Measurements from ENCODE around the gene CMSS1.

Gene CMSS1

GRCh38 chr3:99856437-99857220 lies 39.0 kb downstream of the CMSS1 start:
- no peak for DNase-seq

- DNase-seq = no peak
Measured at GRCh38 chr3:99857278-99857677, 39.6 kb downstream of the CMSS1 start.

- no peak for DNase-seq
Measured at GRCh38 chr3:99858469-99858868, 40.8 kb downstream of the CMSS1 start.

DNA sequence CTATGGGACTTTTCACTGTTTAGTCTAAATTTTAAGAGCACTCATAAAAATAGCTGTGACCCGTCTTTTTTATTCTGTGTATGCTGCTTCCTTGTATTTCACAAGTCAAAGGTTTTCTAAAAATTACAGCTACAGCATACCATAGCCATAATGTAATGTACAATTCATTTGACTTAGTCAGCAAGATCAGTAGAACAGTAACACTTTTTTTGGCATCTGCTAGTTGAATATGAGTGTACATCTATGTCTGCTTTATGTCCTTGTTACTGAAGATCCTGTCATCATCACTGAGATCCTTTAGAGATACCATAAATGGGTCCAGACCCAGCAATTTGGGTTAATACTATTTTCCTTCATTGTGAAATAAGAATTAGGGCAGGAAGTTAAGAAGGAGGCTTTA lies 42.2 kb downstream of the CMSS1 start:
- DNase-seq = peak; percentile 84

GRCh38 chr3:99861216-99861615 lies 43.6 kb downstream of the CMSS1 start:
- DNase-seq = no peak

GRCh38 chr3:99862208-99862607 lies 44.5 kb downstream of the CMSS1 start:
- peak; percentile 84 for DNase-seq

DNA sequence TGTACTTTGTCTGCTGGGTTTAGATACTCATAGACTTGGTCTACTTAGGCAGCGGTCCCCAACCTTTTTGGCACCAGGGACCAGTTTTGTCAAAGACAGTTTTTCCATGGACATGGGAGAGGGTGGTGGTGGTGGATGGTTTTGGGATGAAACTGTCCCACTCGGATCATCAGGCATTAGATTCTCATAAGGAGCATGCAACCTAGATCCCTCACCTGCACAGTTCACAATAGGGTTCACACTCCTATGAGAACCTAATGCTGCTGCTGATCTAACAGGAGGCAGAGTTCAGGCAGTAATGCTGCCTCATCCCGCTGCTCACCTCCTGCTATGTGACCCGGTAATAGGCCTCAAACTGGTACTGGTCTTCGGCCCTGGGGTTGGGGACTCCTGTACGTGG lies 45.3 kb downstream of the CMSS1 start:
- no peak for DNase-seq

GRCh38 chr3:99863588-99863987 lies 45.9 kb downstream of the CMSS1 start:
- no peak for DNase-seq

DNA sequence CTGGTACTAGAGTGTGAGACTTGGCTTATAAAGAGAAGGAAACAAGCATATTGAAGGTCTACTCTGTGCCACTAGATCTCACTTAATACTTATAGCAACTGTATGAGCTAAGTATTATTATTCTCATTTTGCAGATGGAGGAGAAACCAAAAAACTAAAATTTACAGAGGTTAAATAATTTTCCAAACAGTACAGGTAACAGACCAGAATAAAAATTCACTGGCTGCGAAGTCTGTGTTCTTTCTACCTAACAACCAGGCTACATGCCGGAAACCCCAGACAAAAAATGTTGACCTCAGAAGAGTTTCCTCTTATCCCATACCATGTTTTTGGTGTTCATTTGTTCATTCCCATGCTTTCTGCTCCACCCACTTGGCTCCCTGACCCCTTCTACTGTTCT lies 46.6 kb downstream of the CMSS1 start:
- no peak for DNase-seq

DNA sequence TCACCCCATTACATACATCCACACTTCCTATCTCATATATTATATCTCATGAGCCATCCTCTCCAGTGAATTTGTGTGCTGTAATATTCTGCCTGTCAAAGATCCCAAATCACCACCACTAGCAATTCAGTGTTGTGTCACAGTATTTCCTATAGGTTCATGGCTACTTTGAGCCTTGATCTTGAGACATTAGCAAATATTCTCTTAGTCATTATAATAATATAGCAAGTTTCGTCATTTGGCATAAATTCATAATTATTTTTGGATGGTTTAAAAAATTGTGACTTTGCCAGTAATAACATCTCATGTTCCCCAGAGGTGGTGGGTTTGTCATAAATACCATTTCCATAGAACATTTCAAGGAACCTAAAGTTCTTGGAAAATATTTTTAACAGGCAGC lies 47.7 kb downstream of the CMSS1 start:
- DNase-seq = no peak

GRCh38 chr3:99866261-99866761 lies 48.6 kb downstream of the CMSS1 start:
- DNase-seq = peak; percentile 81

- DNase-seq = no peak
Measured at GRCh38 chr3:99867594-99868310, 50.1 kb downstream of the CMSS1 start.

- DNase-seq = no peak
Measured at GRCh38 chr3:99868311-99868646, 50.6 kb downstream of the CMSS1 start.

GRCh38 chr3:99869621-99870020 lies 52.0 kb downstream of the CMSS1 start:
- DNase-seq = no peak

DNA sequence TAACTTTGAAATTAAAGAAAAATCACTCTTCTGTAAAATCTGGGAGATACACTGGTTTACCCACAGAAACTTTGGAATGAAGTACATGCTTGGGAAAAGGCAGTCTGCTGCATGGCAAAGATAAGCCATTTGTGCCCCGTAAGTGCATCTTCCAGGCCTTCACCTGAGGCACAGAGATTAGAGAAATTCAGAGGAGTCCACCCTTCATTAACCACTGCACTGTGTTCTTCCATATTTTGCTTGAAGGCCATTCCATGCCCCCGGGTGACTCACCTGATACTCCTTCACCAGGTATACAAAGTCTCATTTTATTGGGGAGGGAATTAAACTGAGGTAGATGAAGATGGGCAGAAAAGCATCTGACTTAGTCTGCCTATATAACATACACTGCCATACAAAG lies 53.0 kb downstream of the CMSS1 start:
- DNase-seq = no peak

DNA sequence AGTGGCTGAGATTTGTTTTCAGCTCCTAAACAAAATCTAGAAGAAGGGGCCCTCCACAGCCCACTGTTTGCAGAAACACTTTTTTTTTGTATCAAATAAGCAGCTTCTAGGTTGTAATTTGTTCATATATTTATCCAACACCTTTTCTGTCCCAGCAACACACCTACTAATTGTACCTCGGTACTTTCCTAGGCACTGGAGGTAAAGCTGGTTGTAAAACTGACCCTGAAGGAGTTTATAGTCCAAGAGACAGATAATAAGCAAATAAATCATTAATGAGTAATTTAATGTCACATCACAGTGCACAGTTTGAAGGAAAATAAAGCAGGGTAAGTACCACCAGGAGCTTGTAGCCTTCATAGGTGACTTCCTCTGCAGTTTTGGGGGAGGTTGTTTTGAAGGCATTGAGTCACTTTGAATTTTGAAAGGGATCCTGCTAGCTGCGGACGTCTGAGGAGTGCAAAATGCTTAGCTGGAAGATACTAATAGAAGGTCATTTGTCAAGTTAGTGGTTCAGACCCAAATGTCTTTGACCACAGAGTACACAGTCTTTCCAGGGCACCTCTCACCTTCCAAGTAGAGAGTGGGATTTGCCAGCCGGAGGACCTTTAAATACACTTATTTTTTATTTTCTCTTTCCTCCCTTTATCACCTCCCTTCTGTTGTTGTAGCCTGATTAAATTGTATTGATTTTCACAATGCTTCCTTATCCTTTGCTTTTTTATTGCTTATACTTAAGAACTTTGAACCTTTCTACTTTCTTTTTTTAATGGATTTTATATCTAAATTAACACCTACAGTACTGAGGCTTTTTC lies 53.8 kb downstream of the CMSS1 start:
- DNase-seq = peak; percentile 27

DNA sequence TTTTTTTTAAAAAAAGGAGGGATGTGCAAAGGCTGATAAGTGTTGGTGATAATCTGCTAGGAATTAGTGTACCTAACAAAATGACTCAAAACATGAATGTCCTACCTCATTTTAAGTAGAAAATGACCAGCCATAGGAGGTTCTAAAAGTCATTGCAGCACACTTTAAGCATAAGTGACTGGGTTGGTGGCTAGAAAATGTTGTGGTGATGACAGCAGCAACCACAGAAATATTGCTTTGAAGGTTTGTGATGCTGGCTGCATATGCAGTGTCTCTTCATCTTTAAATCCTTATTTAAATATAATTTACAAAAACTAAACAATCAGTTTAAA lies 55.2 kb downstream of the CMSS1 start:
- no peak for DNase-seq

DNA sequence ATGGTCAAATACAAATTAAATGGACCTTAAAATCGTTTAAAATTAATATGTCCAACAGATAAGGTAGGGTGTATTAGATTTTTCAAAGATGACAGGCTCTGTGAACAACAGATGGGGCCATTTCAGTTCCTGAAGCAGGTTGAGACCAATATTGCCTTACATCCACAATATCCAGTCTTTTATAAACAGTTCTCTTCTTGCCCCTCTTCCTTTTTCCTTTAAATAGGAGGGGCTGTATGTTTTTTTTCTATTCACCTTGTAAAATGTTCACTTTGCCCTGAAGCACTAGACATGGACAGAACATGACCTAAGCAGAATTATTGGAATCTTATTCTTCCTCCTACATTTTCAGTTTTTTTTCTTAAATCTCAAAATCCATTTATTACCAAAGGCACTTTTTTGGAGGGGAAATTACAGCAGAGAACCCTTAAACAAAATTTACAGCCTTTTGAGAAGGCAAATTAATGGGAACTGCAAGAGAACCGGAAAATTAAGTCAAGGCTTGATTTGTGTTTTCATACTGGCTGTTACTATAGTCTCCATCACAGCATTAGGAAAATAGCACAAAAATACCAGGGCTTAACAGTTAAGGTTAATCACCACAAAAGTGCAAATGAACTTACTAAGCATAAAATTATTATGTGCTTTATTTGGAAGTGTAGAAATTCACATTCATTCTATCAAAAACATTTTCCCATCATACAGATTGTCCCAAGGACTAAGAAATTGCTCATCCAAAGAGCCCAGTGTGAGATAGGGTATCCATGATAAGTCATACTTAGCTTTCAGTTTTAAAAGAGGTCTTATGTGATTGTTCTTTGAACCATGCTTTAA lies 55.8 kb downstream of the CMSS1 start:
- DNase-seq = peak; percentile 51

GRCh38 chr3:99874237-99875002 lies 56.8 kb downstream of the CMSS1 start:
- DNase-seq = peak; percentile 26

- DNase-seq = peak; percentile 77
Measured at GRCh38 chr3:99875581-99875928, 57.9 kb downstream of the CMSS1 start.

- DNase-seq = peak; percentile 66
Measured at GRCh38 chr3:99875929-99876841, 58.5 kb downstream of the CMSS1 start.

Data from kidney glomerular epithelial cell (primary cell).